ENCODE measurements around the gene NOG. TPM values are rescaled to one million over a fixed set of nuclear protein-coding genes. Genes with fewer than 3 reads are reported as not detected.

The NOG gene
- polyA plus RNA-seq (2011; rRNA removed) (0.21 and 0.25 TPM in 2 replicates), polyA plus RNA-seq (2017; fragmentation: RNase III; extraction: RNeasy Plus Mini Kit Qiagen cat#74134 plus additional on column Dnase treatment) (0.67 to 0.92 TPM (median 0.73 TPM) in 3 replicates), polyA minus RNA-seq (2011; rRNA and poly(A)+ RNA removed) (0.21 TPM in 1 of 2 replicates, not detected in the other)
- 1.5 and 2.0 TPM in 2 replicates for polyA plus RNA-seq (2012; cell fraction: cytosol; rRNA removed)
- polyA plus RNA-seq (2012; cell fraction: nucleus; rRNA removed): 2.2 and 3.4 TPM in 2 replicates

DNA sequence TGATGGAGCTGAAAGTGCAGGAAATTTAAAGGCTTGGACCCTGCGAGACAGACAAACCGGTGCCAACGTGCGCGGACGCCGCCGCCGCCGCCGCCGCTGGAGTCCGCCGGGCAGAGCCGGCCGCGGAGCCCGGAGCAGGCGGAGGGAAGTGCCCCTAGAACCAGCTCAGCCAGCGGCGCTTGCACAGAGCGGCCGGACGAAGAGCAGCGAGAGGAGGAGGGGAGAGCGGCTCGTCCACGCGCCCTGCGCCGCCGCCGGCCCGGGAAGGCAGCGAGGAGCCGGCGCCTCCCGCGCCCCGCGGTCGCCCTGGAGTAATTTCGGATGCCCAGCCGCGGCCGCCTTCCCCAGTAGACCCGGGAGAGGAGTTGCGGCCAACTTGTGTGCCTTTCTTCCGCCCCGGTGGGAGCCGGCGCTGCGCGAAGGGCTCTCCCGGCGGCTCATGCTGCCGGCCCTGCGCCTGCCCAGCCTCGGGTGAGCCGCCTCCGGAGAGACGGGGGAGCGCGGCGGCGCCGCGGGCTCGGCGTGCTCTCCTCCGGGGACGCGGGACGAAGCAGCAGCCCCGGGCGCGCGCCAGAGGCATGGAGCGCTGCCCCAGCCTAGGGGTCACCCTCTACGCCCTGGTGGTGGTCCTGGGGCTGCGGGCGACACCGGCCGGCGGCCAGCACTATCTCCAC lies at the start of gene NOG:
Gene NOG, plus strand, starts transcription at position 54 of the 674 bp plus-strand sequence. Its CDS starts 525 bp downstream, at position 579.
- POLR2A ChIA-PET: interaction anchor here (0.6 to 1.8 kb wide), 10 partner anchors 69 to 320 kb away, joined by 3 to 19 read pairs (median 4); partner anchors contain the start of gene TRIM25
- Histone ChIP-seq H3K27ac (peak within 1 kb of the TSS; percentile 75 to 87), H3K4me1 (peaks cover 32% of the 10 kb centered on the region), H3K9me3 (no peaks in the 10 kb centered on the region), H3K4me2 (peak within 1 kb of the TSS; percentile 88), H3K4me3 (peak within 1 kb of the TSS; percentile 51)
- peak; percentile 24; the same call in 1 of the 2 replicates for TF ChIP-seq MAX (IDR thresholded peaks at IDR 0.05)
- TF ChIP-seq JUN (IDR thresholded peaks at IDR 0.05): peak in 1 of 2 experiments; percentile 26; a peak in 1 of 5 replicates
- TF ChIP-seq JUNB (IDR thresholded peaks at IDR 0.05): no peak
- TF ChIP-seq SMC3 (IDR thresholded peaks at IDR 0.05): 0 out of 3 replicates have a peak, but pooled peaks have one; percentile 3
- WGBS (ENCODE audit: missing lambda C conversion rate): under 1% methylated on average over 40 of the region's 85 CpGs
- no peak for FAIRE-seq
- peak; percentile 71 to 80 for DNase-seq (ENCODE audit: low read depth in 1 of 2, low spot score in 1 of 2)
- peak; percentile 75 to 84 for ATAC-seq
- CTCF ChIA-PET: interaction anchor here (0.5 to 16.1 kb wide), 40 partner anchors 9 to 319 kb away, joined by 3 to 400 read pairs (median 6); no protein-coding TSS in a partner anchor

DNA sequence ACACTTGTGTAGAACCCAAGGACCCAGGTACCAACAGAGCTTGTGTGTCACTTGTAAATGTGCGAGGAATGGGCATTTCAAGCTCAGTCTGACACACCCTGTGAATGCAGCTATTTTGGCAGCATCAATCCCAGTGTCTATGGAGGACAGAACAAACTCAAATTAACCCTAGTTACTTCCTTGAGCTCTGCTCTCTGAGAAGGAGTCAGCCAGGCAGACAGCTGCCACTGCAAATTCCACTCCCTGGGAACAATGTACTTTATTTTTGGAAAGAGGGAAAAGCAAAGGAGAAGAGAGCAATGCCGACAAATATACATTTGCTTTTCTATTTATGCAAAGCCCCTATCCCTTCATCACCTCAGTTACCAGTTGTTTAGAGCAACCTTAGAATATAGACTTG lies 48.4 kb upstream of the NOG start:
- FAIRE-seq (no peak), DNase-seq (ENCODE audit: low read depth in 1 of 2, low spot score in 1 of 2) (no peak), ATAC-seq (no peak)
- POLR2A ChIA-PET: no interaction called here
- H3K9me3 ChIP-seq: no peaks in the 10 kb centered on the region
- TF ChIP-seq RAD21 (conservative IDR thresholded peaks at IDR 0.05 in 1 of 2, IDR thresholded peaks at IDR 0.05 in 1 of 2): no peak
- TF ChIP-seq POLR2A (IDR thresholded peaks at IDR 0.05; ENCODE audit: low read length): no peak
- no peak for TF ChIP-seq KDM5A (IDR thresholded peaks at IDR 0.05)
- no peak for TF ChIP-seq HOXB5 (CRISPR knock-in tag; IDR thresholded peaks at IDR 0.05)
- no peak for TF ChIP-seq JUN (IDR thresholded peaks at IDR 0.05)
- TF ChIP-seq CHD4 (IDR thresholded peaks at IDR 0.05; ENCODE audit: borderline replicate concordance): no peak
- no peak for TF ChIP-seq KDM1A (IDR thresholded peaks at IDR 0.05; ENCODE audit: low read depth)
- TF ChIP-seq RNF2 (IDR thresholded peaks at IDR 0.05; ENCODE audit: borderline replicate concordance, low read depth): no peak
- TF ChIP-seq, protein P1, sequence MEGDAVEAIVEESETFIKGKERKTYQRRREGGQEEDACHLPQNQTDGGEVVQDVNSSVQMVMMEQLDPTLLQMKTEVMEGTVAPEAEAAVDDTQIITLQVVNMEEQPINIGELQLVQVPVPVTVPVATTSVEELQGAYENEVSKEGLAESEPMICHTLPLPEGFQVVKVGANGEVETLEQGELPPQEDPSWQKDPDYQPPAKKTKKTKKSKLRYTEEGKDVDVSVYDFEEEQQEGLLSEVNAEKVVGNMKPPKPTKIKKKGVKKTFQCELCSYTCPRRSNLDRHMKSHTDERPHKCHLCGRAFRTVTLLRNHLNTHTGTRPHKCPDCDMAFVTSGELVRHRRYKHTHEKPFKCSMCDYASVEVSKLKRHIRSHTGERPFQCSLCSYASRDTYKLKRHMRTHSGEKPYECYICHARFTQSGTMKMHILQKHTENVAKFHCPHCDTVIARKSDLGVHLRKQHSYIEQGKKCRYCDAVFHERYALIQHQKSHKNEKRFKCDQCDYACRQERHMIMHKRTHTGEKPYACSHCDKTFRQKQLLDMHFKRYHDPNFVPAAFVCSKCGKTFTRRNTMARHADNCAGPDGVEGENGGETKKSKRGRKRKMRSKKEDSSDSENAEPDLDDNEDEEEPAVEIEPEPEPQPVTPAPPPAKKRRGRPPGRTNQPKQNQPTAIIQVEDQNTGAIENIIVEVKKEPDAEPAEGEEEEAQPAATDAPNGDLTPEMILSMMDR (IDR thresholded peaks at IDR 0.05): no peak
- TF ChIP-seq MYC (IDR thresholded peaks at IDR 0.05; ENCODE audit: borderline replicate concordance, low read length): no peak
- no peak for TF ChIP-seq JUNB (IDR thresholded peaks at IDR 0.05)
- no peak for TF ChIP-seq SMC3 (IDR thresholded peaks at IDR 0.05)
- no peak for TF ChIP-seq RFX5 (IDR thresholded peaks at IDR 0.05)
- TF ChIP-seq, protein P2, sequence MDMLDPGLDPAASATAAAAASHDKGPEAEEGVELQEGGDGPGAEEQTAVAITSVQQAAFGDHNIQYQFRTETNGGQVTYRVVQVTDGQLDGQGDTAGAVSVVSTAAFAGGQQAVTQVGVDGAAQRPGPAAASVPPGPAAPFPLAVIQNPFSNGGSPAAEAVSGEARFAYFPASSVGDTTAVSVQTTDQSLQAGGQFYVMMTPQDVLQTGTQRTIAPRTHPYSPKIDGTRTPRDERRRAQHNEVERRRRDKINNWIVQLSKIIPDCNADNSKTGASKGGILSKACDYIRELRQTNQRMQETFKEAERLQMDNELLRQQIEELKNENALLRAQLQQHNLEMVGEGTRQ (IDR thresholded peaks at IDR 0.05): no peak
- no peak for TF ChIP-seq SREBF2 (IDR thresholded peaks at IDR 0.05)
- TF ChIP-seq NPAS2 (CRISPR knock-in tag; IDR thresholded peaks at IDR 0.05; ENCODE audit: borderline replicate concordance): no peak
- no peak for TF ChIP-seq EHMT2 (IDR thresholded peaks at IDR 0.05; ENCODE audit: low read depth)
- no peak for TF ChIP-seq EHF (CRISPR knock-in tag; IDR thresholded peaks at IDR 0.05)
- TF ChIP-seq, protein P3, sequence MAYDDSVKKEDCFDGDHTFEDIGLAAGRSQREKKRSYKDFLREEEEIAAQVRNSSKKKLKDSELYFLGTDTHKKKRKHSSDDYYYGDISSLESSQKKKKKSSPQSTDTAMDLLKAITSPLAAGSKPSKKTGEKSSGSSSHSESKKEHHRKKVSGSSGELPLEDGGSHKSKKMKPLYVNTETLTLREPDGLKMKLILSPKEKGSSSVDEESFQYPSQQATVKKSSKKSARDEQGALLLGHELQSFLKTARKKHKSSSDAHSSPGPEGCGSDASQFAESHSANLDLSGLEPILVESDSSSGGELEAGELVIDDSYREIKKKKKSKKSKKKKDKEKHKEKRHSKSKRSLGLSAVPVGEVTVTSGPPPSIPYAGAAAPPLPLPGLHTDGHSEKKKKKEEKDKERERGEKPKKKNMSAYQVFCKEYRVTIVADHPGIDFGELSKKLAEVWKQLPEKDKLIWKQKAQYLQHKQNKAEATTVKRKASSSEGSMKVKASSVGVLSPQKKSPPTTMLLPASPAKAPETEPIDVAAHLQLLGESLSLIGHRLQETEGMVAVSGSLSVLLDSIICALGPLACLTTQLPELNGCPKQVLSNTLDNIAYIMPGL (CRISPR knock-in tag; IDR thresholded peaks at IDR 0.05; ENCODE audit: borderline replicate concordance): no peak
- WGBS (ENCODE audit: missing lambda C conversion rate): 19% methylated on average over 2 of the region's 2 CpGs
- H3K4me2 ChIP-seq: no peak overlapping the region
- no peak overlapping the region for H3K4me3 ChIP-seq
- H3K27ac ChIP-seq: no peak overlapping the region
- CTCF ChIA-PET: interaction anchor here (0.7 to 1.6 kb wide), 4 partner anchors 12 to 287 kb away, joined by 3 to 4 read pairs (median 4); no protein-coding TSS in a partner anchor
- H3K4me1 ChIP-seq: no peaks in the 10 kb centered on the region

Measured in A549 (cell line).